GM19455 (cell line): Measurements from ENCODE around the gene POC1A.
"Not testable (repeated sequence)": the region's sequence is repeated elsewhere in the genome, so short reads cannot be mapped to it uniquely, and the experiment has no call there.

Experiments used
- ATAC-seq: cut with Tn5 transposase; IDR thresholded peaks from one replicate; pipeline ENCODE4 v1.9.1; 2021; ENCODE audit not compliant: unreplicated experiment

Gene POC1A

DNA sequence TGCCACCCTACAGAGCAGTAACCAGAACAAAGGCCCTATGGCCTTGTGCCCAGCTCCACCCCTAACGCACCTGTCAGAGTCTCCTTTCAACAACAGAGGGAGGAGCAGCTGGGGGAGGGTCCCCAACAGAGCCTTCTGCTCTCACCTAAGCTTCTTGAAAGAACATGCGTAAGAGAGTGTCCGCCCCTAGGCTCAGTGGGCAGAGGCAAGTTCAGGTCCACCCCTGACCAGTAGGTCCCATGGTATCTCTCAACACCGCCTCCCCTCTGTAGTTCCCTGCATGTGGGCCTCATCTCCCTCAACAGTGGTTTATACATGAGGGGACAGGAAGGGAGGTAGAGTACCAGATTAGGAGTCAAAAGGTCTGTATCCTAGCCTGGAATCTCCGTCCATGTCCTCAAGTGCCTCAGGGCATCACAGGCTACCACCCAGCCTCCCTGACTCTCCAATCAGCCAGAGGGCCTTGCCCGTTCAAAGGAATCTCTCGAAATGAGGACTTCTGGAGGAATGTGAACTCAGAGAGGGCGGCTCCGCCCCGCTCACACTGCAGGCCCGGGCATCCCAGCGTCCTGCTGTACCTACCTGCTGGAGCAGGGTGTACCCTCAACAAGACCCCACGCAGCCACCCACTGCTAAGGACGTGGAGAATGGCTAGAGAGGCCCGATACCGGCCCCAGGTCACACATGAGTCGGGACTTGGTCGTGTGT, 680 bp downstream of the POC1A start:
- no peak for ATAC-seq

DNA sequence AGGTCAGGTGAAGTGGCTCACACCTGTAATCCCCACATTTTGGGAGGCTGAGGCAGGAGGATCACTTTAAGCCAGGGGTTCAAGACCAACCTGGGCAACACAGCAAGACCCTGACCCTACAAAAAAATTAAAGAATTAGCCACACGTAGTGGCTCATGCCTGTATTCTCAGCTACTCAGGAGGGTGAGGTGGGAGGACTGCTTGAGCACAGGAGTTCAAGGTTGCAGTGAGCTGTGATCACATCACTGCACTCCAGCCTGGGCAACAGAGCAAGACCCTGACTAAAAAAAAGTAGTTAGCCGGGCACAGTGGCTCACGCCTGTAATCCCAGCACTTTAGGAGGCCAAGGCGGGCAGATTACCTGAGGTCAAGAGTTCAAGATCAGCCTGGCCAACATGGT, 2.2 kb downstream of the POC1A start:
- not testable (repeated sequence) for ATAC-seq

DNA sequence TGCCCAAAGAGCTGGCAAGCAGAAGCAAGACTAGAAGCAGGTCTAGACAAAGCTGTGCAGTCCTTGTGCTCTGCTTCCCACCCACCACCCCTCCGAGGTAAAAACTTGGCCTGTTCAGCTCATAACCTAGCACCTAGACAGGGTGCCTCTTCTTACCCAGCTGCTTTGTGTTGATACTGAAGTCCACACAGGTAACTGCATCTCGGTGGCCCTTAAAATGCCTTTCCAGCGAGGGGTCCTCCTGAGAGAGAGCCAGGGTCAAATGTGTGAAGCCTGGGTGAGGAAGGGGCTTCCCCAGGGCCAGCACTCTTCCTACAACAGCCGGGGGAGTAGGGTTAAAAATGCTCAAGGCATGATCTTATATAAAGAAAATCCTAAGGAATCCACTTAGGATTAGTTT, 3.4 kb downstream of the POC1A start:
- no peak for ATAC-seq

DNA sequence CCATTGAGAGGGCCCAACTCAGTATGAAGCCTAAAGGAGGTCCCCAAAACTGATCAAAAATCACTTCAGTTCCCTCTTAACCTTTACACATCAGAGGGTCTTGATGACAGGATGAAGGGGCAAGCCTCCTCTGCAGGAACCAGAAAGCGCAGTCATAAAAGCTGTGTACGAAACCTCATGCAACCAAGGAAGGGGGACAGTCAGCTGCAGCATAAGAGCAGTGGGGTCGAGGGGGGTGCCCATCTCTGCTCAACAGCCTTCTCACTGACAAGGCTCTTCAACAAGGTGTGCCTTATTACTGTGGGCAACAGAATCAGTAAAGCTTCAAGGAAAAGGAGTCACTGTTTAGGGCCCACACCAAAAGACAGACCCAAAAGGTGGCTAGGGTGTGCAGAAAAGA, 3.9 kb downstream of the POC1A start:
- ATAC-seq = no peak

DNA sequence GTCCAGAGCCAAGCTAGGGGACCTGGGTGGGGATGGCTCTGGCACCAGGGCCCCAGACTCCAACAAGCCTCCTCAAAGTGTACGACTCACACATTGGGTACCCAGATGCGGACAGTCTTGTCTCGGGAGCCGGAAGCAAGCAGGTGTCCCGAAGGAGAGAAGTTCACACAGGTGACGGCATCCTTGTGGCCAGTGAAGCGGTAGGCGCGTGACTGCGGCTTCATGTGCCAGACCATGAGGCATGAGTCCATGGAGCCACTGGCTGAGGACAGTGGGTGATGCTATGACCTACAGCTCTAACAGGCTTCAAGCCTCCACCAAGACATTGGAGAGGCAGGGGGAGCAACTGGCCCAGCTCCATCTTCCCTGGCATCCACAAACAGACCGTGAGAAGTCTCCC, 4.5 kb downstream of the POC1A start:
- ATAC-seq = no peak

DNA sequence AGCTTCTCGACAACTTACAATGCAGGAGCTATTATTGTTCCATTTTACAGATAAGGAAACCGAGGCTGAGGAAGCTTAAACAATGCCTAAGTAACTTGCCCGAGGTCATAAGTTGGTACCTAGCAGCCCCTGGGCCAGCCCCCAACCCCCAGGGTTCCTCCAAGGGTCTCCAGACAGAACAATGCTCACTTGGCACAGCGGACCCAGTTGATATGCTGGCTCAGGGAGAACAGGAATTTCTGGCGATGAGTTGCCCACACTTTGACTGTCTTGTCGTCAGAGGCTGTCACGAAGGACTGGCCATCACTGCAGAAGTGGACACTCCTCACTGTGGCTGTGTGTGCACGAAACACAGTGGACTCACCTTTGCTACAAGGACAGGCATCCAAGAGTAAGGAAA, 5.2 kb downstream of the POC1A start:
- ATAC-seq = no peak

DNA sequence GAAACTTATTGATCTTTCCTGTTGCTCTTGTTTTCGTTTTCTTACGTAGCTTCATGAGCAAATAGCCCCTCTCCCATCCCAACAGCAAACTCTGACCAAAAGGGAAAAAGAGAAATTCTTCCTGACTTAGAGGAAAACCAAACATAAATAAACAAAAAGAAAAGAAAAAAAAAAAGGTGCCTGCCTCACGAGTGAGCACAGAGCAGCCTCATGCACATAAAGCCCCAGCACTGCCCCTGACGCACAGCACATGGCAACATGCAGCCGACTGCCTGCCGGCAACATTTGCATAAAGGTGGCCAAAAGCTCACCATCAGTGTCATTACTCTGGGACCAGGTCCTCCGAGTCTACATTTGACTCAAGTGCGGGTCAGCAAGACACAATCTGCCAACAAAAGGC, 6.4 kb downstream of the POC1A start:
- ATAC-seq = no peak

DNA sequence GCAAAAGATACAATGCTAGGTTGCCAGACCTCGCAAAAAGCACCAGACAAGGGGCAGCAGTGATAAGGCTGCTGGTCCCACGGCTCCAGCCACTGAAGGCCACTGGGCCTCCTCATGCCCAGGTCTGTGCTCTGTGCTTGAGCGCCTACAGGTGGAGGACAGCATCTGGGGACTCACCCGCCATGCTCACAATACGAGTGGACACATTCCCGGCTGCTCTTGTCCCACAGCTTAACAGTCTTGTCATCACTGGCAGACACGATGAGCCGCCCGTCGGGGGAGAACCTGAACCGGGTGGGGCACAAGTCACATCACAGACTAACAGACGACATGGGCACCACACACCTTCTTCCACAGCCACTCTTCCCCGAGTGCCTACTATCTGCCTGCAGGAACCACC, 7.4 kb downstream of the POC1A start:
- ATAC-seq = no peak

DNA sequence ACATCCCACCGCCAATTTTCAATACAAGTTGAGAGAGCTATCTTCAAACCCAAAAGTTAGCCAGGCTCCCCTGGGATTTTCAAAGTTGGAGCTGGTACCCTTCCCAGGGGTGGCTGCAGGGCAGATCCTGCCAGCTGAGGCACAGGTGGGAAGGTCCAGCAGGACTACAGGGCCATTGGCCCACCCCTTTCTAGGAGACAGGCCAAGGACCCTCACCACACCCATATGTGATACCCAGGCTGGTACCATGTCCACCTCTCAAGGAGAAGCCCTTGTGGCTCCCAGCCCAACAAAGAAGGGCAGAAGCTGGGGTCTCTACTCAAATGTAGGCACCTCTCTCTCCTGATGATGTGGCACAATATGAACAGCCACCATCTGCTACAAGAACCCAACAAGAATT, 8.0 kb downstream of the POC1A start:
- ATAC-seq = no peak

DNA sequence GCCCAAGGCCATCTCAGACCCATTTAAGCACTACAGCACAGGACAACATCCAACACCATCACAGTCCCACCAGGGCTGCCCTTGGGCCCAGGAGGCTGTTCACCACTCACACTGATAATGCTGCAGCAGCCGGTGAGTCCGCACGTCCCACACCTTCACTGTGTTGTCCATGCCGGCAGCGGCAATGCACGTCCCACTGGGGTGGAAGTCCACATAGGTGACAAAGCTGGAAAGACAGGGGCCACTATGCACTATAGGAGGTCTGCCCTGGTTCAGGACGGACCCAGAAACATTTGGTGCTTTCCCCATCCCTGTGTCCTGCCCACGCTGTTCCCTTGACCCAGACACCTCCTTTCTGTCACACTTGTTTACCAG, 8.5 kb downstream of the POC1A start:
- ATAC-seq = no peak

DNA sequence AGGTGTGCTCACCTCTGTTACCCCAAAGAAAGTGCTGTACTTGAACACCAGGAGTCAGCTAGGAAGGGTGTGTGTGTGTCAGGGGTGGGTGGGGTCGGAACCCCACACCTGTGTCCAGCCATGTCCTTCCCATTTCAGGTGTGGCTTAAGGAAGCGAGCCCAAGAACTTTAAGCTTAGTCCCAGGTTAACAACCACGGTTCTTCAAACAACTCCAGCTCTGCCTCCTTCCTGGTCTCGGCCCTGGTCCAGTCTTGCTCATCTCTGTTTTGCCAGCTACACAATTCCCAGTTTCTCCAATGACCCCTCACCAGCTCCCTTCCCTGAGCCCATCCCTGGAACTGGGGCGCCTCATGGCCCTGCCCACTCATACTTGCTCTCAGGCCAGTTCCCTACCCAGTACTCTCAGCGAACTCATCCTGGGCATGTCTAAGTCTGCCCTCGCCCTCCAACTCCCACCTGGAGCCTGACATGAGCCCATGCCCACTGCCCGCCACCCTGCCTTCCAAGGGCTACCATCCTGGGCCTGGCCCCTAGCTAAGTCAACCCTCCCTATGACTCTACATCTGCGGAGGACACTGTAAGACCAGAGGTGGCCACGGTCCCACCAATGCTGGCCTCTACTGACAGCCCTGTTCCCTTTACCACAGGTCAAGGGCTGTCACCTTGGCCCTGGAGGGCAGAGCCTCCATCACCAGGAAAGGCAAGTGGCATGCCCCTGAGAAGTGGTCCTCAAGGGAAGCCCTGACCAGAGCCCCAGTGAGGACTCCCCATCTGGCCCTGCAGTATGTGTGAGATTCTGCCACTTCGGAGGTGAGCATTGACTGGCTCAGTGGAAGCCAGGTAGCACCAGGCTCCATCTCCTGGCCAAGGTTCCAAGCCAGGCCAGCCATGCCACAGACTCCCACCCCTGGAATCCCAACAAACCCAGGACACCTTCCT, 9.2 kb downstream of the POC1A start:
- ATAC-seq = no peak

DNA sequence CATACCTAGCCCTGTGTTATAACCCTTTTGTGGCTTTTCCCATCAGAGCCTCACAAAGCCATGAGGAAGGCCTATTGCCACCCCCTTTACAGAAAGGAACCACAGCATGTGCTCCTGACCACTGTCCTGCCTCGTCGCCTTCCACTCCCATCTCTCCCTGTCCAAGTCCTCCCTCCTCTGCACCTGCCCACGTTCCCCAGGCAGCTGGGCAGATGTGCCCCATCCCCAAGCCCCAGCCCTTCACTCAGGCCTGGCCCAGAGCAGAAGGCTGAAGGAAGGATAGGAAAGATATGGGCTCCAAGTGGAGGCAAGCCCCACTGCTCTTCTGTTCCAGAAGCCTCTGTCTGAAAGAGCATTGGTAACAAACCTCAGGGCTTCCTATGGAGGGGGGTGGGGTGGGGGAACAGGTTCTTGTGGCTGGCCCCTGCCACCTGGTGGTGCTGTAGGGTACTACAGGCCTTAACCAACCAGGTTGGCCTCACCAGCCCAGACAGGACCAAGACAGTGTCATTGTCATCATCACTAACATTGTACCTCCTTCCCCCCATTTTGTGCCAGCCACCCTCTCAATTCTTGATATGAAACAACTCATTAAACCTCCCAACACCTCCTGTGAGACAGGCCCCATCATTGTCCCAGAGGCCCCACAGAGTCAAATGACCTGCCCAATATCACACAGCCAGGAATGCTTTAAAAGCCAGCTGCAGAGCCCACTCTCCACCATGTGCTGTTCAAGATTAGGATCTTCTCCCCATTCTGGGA, 10.0 kb downstream of the POC1A start:
- no peak for ATAC-seq

DNA sequence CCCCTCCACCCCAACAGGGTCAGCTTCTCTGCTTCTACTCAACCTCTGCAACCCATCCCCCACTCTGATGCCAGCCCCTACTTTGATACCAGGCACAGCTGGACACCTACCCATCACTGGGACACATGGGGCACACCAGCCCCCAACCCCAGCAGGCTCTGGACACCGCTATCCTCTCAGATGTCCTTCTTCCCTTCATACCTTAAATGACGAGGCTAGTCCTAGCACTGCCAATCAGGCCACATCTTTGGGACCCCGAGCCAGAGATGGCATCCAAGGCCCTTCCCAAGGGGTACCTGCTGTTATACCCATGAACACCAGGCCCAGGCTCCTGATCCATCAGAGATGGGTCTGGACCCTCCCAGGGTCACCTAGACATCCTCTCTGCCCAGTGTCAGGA, 10.6 kb downstream of the POC1A start:
- no peak for ATAC-seq

DNA sequence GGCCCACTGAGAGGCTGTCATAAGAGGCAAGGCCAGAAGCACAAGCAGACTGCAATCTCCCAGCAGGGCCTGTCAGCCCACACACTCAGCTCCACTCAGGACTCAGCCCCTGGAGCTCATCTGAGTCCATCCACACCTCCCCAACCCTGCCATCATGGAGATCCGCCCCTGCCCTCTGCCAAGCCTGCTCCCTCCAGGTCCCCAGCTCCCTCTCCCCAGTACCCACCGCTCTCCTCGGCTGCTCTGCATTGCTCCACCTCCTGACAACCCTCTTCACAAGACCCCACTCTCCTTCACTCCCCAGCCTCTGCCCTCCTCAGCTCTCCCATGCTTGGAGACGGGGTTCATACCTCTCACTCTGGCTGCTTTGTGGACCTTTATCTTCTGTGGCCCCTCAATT, 11.1 kb downstream of the POC1A start:
- ATAC-seq = no peak

DNA sequence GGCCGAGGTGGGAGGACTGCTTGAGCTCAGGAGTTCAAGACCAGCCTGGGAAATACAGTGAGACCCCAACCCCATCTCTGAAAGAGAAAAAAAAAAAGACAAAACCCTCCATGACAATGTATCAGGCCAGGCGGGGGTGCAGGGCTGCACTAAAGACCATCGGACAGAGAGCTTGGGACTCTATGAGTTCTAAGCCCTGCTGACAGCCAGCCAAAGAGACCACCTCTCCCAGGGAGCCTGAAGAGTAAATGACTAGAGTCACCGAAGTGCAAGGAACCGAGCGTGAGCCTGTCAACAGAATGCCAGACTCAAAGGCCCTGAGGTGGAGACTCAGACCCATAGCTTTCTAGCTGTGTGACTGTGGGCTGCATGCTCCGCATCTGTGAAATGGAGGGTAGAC, 12.5 kb downstream of the POC1A start:
- ATAC-seq = no peak

DNA sequence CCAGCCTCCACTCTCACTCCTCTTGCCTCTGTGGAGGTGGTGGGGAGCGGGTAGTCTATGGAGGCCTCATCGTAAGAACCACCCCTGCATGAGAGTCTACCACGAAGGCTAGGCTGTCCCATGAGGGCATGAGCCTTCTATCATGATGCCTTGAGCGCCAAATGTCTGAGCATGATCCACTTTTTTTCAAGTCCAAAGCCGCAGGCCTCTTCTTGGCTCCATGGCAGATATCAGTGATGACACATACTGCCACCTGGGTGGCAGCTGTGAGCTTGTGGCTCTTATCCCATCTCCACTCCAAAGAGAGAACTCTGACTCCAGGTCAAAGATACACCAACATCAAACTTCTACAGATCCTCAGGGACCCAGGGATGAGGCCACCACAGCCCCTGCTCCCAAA, 13.5 kb downstream of the POC1A start:
- no peak for ATAC-seq

DNA sequence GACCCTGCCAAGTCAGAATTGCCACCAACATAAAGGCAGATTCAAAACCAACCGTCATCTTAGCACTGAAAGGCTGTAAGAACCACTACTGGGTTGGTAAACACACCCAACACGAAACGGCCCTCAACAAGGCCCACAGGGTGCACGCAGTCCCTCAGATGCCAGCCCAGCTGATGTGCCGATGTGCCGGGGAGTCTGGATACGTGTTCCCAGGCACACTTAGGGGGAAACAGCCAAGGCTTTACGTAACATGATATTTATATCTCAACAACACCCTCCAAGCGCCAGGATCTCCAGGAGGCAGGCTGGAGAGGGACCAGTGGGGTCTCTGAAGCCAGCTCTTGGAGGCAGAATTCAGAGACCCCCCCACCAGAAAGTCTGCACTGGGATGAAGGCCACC, 14.2 kb downstream of the POC1A start:
- no peak for ATAC-seq

DNA sequence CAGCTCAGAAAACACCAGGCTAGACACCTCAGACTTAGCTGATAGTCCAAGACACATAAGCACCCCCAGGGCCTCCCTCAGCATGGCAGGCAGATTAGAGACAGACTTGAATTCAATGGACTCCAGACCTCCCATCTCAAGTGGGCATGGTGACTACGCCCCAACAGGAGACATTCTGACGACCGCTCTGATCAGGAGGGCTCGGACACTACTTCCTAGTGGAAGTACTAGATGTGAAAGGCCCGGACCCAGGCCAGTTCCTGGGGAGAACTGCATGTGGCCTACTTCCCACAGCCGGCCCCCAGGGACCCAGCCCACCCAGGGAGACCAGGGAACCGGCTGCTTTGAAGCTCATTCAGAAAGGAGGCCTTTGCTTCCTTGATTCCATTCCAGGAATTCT, 16.9 kb downstream of the POC1A start:
- ATAC-seq = no peak

DNA sequence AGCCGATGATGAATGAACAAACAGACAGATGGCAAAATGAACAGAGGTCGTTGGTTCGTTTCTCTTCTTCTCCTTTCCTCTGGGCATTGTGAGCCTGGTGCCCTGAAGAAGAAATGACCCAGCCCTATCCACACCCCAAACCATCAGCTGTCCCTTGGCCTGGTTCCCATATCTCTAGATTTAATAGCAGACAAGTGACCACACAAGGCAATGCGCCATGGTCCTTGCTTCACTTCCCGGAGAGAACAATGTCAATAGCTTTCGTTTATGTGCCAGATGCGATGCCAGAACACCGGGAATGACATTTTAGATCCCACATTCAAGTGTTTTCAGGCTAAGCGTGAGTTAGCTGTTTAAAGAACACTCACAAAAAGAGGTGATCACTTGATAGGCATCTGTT, 17.7 kb downstream of the POC1A start:
- ATAC-seq = no peak

DNA sequence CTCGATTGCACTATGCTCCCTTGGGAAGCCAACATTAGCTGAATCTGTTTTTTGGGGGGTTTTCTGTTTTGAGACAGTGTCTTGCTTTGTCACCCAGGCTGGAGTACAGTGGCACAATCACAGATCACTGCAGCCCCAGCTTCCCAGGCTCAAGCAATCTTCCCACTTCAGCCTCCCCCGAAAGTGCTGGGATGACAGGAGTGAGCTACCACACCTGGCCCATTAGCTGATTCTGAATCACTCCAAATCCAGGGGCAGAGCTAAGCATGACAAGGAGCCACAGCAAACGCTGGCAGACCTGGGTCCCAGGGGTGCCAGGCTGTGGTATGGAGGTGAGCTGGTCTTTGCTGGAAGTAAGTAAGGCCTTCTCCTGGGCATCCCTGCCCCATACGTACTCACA, 18.9 kb downstream of the POC1A start:
- ATAC-seq = no peak

DNA sequence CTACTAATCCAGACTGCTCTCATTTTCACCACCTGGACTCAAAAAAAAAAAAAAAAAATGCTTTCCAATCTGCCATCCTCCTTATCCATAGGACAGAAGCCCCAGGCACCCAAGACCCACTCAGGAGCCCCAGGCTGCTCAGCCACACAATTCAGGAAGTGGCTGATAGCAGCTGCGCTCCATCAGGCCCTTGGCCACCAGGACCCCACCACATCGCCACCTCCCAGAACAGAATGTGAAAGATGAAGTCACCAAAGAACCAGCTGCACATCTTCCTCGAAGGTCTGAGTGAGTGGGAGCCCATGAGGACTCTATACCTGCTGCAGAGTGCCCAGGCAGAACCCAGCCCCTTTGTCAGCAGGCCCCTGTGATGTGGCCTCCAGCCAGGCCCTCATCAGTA, 19.5 kb downstream of the POC1A start:
- no peak for ATAC-seq

DNA sequence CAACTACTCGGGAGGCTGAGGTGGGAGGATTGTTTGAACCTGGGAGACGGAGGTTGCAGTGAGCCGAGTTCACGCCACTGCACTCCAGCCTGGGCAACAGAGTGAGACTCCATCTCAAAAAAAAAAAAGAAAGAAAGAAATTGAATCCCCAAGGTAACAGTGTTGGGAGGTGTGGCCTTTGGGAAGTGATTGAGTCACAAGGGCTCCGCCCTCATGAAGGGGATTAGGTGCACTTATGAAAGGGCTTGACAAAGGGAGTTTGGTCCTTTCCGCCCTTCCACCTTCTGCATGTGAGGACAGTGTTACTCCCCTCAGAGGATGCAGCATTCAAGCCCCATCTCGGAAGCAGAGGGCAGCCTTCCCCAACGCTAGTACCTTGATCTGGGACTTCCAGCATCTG, 21.3 kb downstream of the POC1A start:
- no peak for ATAC-seq
